GM12801 (cell line): Measurements from ENCODE around the gene GAPVD1.

Source experiments
- CTCF ChIP-seq: IDR thresholded peaks from one replicate; pipeline ENCODE4 v1.5.1; 2011; ENCODE audit warnings: control low read depth; ENCODE audit not compliant: insufficient read length; ENCODE audit errors: extremely low read depth

Gene GAPVD1

GRCh38 chr9:125238915-125239446 lies 22.6 kb upstream of the GAPVD1 start:
- TF ChIP-seq CTCF = no peak

DNA sequence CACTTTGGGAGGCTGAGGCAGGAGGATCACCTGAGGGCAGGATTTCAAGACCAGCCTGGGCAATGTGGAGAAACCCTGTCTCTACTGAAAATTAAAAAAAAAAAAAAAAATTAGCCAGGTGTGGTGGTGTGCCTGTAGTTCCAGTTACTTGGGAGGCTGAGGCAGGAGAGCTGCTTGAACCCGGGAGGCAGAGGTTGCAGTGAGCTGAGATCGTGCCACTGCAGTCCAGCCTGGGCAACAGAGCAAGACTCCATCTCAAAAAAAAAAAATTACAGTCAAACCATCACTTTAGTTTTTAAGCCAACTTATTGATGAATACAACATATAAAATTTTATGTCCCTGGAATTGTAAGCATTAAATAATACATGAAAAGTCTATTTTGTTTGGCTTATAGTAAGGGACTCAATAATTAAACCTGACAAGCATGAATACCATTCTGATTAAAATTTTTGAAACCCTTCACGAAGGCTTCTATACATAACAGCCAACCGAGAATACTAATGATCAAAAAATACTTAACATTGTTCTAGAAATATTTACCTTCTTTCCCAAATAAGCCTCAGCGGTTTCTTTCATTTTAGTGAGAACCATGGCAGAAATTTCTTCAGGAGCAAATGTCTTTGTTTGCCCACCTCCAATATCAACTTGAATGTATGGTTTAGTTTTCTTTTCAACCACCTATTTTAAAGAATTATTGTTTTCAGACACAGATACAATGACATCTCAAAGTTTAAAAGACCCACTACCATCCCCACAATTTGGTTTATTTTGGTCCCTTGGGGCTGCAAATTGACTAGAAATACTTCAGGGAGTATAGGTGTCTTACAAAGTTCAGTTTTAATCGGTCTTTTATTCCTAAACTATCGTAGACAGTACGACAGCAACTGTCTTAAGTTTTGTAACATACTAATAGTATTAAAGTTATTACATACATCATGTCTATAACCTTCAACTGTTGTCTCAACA lies 21.7 kb upstream of the GAPVD1 start:
- TF ChIP-seq CTCF = no peak

DNA sequence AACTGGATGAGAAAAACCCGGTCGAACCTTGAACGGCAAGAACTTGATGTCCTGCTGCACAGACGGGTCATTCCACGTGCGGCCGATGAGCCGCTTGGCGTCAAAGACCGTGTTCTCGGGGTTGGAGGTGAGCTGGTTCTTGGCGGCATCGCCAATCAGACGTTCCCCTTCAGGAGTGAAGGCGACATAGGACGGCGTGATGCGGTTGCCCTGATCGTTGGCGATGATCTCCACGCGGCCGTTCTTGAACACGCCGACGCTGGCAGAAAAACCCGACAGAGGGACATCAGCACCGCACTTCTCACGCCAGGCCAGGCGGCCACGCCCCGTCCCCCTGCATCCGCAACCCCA lies 21.0 kb upstream of the GAPVD1 start:
- no peak for TF ChIP-seq CTCF

DNA sequence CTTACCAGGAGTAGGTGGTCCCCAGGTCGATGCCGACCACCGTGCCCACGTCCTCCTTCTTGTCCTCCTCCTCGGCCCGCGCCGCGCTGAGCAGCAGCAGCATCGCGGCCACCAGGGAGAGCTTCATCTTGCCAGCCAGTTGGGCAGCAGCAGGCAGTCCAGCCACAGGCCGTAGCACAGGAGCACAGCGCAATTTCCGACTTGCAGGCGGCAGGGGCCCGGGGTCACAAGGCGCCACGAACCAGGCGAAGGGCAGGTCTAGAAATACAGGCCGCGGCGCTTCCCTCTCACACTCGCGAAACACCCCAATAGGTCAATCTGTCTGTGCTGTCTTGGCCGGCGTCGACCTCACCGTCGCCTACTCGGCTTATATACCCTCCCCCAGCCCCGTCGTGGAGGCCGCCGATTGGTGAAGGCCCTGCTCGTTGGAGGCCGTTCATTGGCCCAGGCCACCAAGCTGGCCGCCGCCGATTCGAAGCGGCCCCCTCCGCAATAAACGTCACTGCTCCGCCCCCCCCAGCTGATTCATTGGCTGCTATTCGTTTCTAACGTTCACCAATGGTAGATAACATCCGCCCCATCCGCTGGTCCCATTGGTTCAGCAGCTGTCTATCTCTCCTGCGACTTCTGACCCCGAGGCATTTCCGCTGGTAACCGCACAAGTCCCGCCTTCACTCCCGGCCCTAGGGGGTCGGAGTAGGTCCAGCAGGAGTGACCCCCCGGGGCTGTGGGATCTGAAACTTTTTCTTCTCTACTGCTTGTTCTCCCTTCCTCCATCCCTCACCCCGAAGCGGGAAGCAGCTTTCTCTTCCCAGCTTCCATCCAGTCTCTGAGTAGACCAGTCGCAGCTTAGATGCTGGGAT lies 20.4 kb upstream of the GAPVD1 start, which contains the start of gene HSPA5:
TSS of gene HSPA5 (minus strand) at position 344 of the 863 bp plus-strand sequence. CDS start at position 127, 217 bp downstream.
- TF ChIP-seq CTCF = no peak

GRCh38 chr9:125241863-125242739 lies 19.5 kb upstream of the GAPVD1 start:
- no peak for TF ChIP-seq CTCF

GRCh38 chr9:125243792-125244260 lies 17.8 kb upstream of the GAPVD1 start:
- TF ChIP-seq CTCF = no peak
